Naive B cell (primary cell): ENCODE results near the gene HOXD8. TPM values are rescaled to one million over a fixed set of nuclear protein-coding genes. Genes with fewer than 3 reads are reported as not detected.

Experiments
- ATAC-seq, 2 donors: fragments of 150-1000 bp; cut with Tn5 transposase; 2 replicates each; pipeline ENCODE4 v1.10.0; 2021; ENCODE audit warnings: low read depth in 2 of 2, mild to moderate bottlenecking in 2 of 2, moderate library complexity in 2 of 2
- DNase-seq: peaks from one replicate; pipeline ENCODE4 v3.0.0; 2022
- H3K27ac Mint-ChIP-seq, 6 donors: one replicate each; pipeline ENCODE4 v1.8.0; 2020 to 2022; ENCODE audit warnings: mild to moderate bottlenecking in 6 of 6, mixed read lengths in 6 of 6, moderate library complexity in 5 of 6, inconsistent platforms in 2 of 6
- H3K27me3 Mint-ChIP-seq, 3 donors: one replicate each; pipeline ENCODE4 v1.8.0; 2021 to 2022; ENCODE audit warnings: mixed read lengths in 3 of 3, mild to moderate bottlenecking in 1 of 3
- H3K36me3 Mint-ChIP-seq, 2 donors: one replicate each; pipeline ENCODE4 v1.8.0; 2020 to 2022; ENCODE audit warnings: mixed read lengths in 2 of 2, inconsistent platforms in 1 of 2, mild to moderate bottlenecking in 1 of 2
- H3K4me1 Mint-ChIP-seq, 3 donors: one replicate each; pipeline ENCODE4 v1.8.0; 2020 to 2022; ENCODE audit warnings: mixed read lengths in 3 of 3, inconsistent platforms in 1 of 3, mild to moderate bottlenecking in 1 of 3, moderate library complexity in 1 of 3
- H3K4me3 Mint-ChIP-seq, 8 donors: one replicate each; pipeline ENCODE4 v1.8.0; 2020 to 2022; ENCODE audit warnings: mild to moderate bottlenecking in 8 of 8, mixed read lengths in 8 of 8, moderate library complexity in 8 of 8, inconsistent platforms in 2 of 8
- H3K9me3 Mint-ChIP-seq, 7 donors: one replicate each; pipeline ENCODE4 v1.8.0; 2020 to 2022; ENCODE audit warnings: mixed read lengths in 7 of 7, mild to moderate bottlenecking in 5 of 7, inconsistent platforms in 2 of 7, moderate library complexity in 1 of 7
- polyA plus RNA-seq, 6 donors: library from polyadenylated mRNA; unstranded; fragments of 300-500 nt; fragmentation: Illumina TruSeq; gene quantifications; one replicate each; pipeline ENCODE4 v1.2.3, GENCODE V29; 2021; ENCODE audit warnings: low read depth in 6 of 6

The HOXD8 gene
- polyA plus RNA-seq, 6 donors from 2014 or later: not detected

DNA sequence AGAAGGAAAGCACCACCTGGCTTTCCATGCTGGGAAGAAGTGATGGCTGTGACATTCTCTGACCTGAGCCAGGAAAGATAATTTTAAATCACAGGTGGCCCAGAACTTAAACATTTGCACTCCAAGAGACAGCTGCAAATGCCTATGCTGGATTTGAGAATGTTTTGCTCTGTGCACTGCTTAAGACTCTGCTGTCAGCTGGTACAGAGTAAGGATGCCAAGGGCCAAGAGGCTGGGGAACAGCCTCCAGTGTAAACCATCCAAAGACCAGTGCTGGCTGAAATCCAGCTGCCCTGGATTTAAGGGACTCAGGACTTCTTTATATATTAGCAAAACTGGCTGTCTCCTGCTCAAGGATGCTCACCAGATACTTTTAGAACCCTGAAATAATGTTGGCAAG lies 3.9 kb downstream of the HOXD8 start:
- Mint-ChIP-seq H3K9me3 (peaks cover 1 to 22% (median 12%) of the 10 kb centered on the region in 7 donors), H3K36me3 (peaks cover 4 to 15% of the 10 kb centered on the region in 2 donors), H3K27me3 (peaks cover 76 to 79% (median 77%) of the 10 kb centered on the region in 3 donors), H3K27ac (no peak overlapping the region), H3K4me1 (peaks cover 33 to 38% (median 36%) of the 10 kb centered on the region in 3 donors), H3K4me3 (no peak overlapping the region)
- no peak for ATAC-seq
- DNase-seq: no peak

DNA sequence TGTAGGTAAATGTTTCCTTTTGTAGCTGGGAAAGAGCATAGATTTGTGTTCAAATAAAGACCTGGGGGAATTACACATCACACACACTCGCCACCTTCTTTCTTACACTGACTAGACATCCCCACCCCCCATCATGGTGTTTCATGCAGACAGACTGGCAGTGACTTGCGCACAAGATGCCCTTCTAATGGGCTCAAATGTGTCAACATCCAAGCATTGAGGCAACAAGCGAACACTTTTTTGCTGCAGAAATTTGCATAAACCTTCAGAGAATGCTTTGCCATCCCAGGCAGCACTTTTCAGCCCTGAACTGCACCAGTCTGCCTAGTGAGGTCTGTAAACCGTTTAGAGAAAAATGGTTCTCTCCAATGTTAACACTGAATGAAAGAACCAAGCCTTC lies 4.5 kb downstream of the HOXD8 start:
- Mint-ChIP-seq H3K4me1 (peaks cover 29 to 35% (median 30%) of the 10 kb centered on the region in 3 donors), H3K27me3 (peaks cover 77 to 79% (median 78%) of the 10 kb centered on the region in 3 donors), H3K36me3 (peaks cover 4 to 21% of the 10 kb centered on the region in 2 donors), H3K27ac (no peak overlapping the region), H3K4me3 (peak overlapping the region in 2 of 8 donors; percentile 1 to 33), H3K9me3 (peaks cover 4 to 29% (median 12%) of the 10 kb centered on the region in 7 donors)
- no peak for ATAC-seq
- DNase-seq: no peak

GRCh38 chr2:176135035-176135440 lies 5.5 kb downstream of the HOXD8 start:
- Mint-ChIP-seq H3K27me3 (peaks cover 83 to 86% (median 83%) of the 10 kb centered on the region in 3 donors), H3K4me1 (peaks cover 27 to 38% (median 30%) of the 10 kb centered on the region in 3 donors), H3K4me3 (peak overlapping the region in 3 of 8 donors; percentile 52 to 78 (median 77)), H3K9me3 (peaks cover 4 to 39% (median 16%) of the 10 kb centered on the region in 7 donors), H3K27ac (no peak overlapping the region), H3K36me3 (peaks cover 4 to 26% of the 10 kb centered on the region in 2 donors)
- ATAC-seq: no peak
- DNase-seq: no peak

- ATAC-seq: no peak
- DNase-seq: no peak
- Mint-ChIP-seq H3K36me3 (peaks cover 4 to 33% of the 10 kb centered on the region in 2 donors), H3K27ac (peak overlapping the region in 1 of 6 donors; percentile 89), H3K4me1 (peaks cover 27 to 39% (median 31%) of the 10 kb centered on the region in 3 donors), H3K27me3 (peaks cover 81 to 84% (median 81%) of the 10 kb centered on the region in 3 donors), H3K9me3 (peaks cover 4 to 41% (median 19%) of the 10 kb centered on the region in 7 donors), H3K4me3 (peak overlapping the region in 6 of 8 donors; percentile 41 to 78 (median 50))
Observed at GRCh38 chr2:176136374-176137251, 7.1 kb downstream of the HOXD8 start.

DNA sequence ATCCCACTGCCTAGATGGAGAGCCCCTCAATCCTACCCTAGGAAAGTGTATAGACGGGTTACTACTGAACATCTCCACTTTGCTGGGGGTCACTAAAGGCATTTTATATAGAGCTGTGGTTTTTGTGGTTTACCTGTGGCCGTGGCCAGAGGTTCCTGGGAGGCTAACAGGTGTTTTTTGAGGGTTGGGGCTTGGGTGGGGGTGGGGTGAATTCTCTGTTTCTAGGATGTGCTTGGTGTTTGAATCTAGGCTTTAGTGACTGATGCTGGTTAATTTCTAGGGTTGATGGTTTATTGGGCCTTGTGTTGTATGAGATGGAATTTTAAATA lies 7.7 kb downstream of the HOXD8 start:
- Mint-ChIP-seq H3K4me1 (peaks cover 25 to 36% (median 29%) of the 10 kb centered on the region in 3 donors), H3K4me3 (peak overlapping the region in 3 of 8 donors; percentile 21 to 47 (median 25)), H3K27ac (no peak overlapping the region), H3K36me3 (peaks cover 3 to 35% of the 10 kb centered on the region in 2 donors), H3K27me3 (peaks cover 83 to 85% (median 84%) of the 10 kb centered on the region in 3 donors), H3K9me3 (peaks cover 4 to 40% (median 19%) of the 10 kb centered on the region in 7 donors)
- DNase-seq (no peak), ATAC-seq (no peak)

- Mint-ChIP-seq H3K27ac (peak overlapping the region in 2 of 6 donors; percentile 62 to 66), H3K4me3 (peak overlapping the region in 1 of 8 donors; percentile 25), H3K4me1 (peaks cover 19 to 30% (median 26%) of the 10 kb centered on the region in 3 donors), H3K27me3 (peaks cover 80 to 84% (median 82%) of the 10 kb centered on the region in 3 donors), H3K36me3 (peaks cover 0 to 35% of the 10 kb centered on the region in 2 donors), H3K9me3 (peaks cover 4 to 36% (median 17%) of the 10 kb centered on the region in 7 donors)
- ATAC-seq (no peak), DNase-seq (no peak)
Observed at GRCh38 chr2:176137906-176138305, 8.4 kb downstream of the HOXD8 start.

DNA sequence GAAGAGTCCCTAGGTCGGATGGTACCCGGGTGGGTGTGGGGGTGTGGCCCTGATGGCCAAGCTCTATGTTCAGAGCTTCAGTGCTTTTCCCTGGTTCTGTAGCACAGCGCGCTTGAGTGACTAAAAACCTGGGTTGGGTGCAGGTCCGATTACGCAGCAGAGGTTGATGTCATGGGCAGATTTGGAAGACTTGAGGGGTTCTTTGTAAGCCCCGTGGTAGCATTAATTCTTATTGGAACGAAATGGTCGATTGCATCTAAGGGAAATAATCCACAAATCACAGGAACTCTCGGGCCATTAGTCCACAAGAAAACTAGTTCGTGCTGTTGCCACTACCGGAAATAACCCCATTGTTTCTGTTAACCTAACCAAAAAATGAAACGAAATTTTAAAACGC lies 9.0 kb downstream of the HOXD8 start:
- Mint-ChIP-seq H3K4me1 (peaks cover 16 to 28% (median 26%) of the 10 kb centered on the region in 3 donors), H3K4me3 (peak overlapping the region in 6 of 8 donors; percentile 23 to 48 (median 30)), H3K27ac (peak overlapping the region in 3 of 6 donors; percentile 49 to 95 (median 62)), H3K9me3 (peaks cover 4 to 36% (median 15%) of the 10 kb centered on the region in 7 donors), H3K27me3 (peaks cover 80 to 86% (median 84%) of the 10 kb centered on the region in 3 donors), H3K36me3 (peaks cover 0 to 35% of the 10 kb centered on the region in 2 donors)
- DNase-seq: no peak
- no peak for ATAC-seq

DNA sequence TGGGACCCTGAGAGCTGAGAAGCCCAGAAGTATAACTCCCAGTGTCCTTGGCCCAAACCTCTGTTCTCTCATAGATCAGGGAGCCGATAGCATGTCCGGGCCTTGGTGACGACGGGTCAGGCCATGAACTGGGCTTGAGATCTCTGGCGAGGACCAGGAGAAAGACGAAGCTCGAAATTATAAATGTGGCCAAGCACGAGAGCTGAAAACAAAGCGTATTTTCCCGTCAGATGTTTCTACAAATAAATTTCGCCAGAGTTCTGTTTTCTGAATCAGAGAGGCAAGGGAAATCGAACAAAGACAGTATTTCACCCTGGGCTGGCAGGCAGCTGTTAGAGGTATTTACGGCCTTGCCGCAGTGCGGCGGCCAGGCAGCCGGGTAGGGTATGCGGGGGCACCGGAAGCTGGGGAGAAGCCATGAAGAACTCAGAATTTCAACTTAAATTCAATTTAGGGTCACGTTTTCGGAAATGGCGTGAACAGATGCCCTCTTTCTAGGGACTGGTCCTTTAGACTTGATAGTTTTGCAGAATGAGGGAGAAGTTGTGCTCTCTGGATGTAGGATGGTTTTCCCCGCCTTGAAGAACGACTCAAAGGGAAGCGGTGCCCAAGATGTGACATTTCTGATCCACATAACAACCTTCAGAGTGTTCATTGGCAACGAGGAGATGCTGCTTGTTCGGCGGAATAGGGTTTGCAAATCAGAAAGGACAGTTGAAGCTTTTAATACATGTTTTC lies 9.6 kb downstream of the HOXD8 start:
- Mint-ChIP-seq H3K36me3 (peaks cover 0 to 35% of the 10 kb centered on the region in 2 donors), H3K4me1 (peaks cover 16 to 28% (median 26%) of the 10 kb centered on the region in 3 donors), H3K27ac (peak overlapping the region in 3 of 6 donors; percentile 44 to 95 (median 62)), H3K27me3 (peaks cover 79 to 86% (median 84%) of the 10 kb centered on the region in 3 donors), H3K4me3 (peak overlapping the region in 5 of 8 donors; percentile 23 to 57 (median 42)), H3K9me3 (peaks cover 4 to 32% (median 16%) of the 10 kb centered on the region in 7 donors)
- no peak for ATAC-seq
- DNase-seq: no peak

DNA sequence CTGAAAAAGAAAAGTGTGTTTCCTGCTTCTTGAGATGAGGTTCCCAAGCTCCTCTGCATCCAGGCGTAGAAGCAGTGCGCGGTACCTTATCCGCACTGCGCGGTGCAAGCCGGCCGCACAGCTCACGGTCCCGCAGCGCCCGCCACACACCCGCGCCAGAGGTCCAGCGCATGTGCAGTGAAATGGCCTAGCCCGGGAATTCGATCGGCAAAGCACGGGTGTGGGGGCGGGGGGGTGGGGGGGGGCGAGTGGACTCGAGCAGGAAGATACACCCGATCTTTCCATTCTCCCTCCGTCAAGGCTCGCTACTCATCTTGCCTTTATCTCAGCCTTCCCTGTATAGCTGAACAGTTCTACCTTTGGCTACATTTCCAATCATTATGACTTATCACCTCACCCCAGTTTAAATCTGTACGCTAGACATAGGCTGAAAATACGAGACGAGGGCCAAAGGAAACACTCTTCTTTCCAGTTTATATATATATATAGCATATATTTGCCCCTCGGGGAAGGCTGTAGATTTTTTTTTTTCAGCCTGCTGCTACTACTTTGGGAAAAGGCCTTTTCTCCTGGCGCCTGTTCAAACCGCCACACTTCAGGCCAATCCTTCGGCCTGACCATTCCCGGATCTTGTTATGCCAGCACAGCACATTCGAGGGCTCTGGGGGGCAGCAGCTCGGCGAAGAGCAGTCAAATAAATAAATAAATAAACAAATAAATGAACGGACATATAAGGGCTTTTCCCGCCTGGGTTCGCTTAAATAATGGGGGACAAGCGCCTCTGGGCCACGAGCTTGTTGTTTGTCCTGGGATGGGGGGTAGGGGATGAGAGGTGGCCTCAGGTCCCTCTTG lies 10.4 kb downstream of the HOXD8 start:
- DNase-seq (no peak), ATAC-seq (no peak)
- peaks cover 77 to 88% (median 86%) of the 10 kb centered on the region in 3 donors for H3K27me3 Mint-ChIP-seq
- peaks cover 0 to 35% of the 10 kb centered on the region in 2 donors for H3K36me3 Mint-ChIP-seq
- peak overlapping the region in 3 of 8 donors; percentile 16 to 70 (median 47) for H3K4me3 Mint-ChIP-seq
- H3K9me3 Mint-ChIP-seq: peaks cover 4 to 37% (median 16%) of the 10 kb centered on the region in 7 donors
- peak overlapping the region in 1 of 6 donors; percentile 95 for H3K27ac Mint-ChIP-seq
- H3K4me1 Mint-ChIP-seq: peaks cover 16 to 28% (median 26%) of the 10 kb centered on the region in 3 donors

GRCh38 chr2:176140513-176141317 lies 11.2 kb downstream of the HOXD8 start:
- peak; percentile 60 to 63 for ATAC-seq
- Mint-ChIP-seq H3K36me3 (peaks cover 0 to 28% of the 10 kb centered on the region in 2 donors), H3K27me3 (peaks cover 77 to 88% (median 86%) of the 10 kb centered on the region in 3 donors), H3K4me3 (peak overlapping the region in 6 of 8 donors; percentile 16 to 69 (median 22)), H3K27ac (peak overlapping the region in 3 of 6 donors; percentile 9 to 84 (median 71)), H3K4me1 (peaks cover 14 to 26% (median 21%) of the 10 kb centered on the region in 3 donors), H3K9me3 (peaks cover 4 to 39% (median 16%) of the 10 kb centered on the region in 7 donors)
- no peak for DNase-seq

DNA sequence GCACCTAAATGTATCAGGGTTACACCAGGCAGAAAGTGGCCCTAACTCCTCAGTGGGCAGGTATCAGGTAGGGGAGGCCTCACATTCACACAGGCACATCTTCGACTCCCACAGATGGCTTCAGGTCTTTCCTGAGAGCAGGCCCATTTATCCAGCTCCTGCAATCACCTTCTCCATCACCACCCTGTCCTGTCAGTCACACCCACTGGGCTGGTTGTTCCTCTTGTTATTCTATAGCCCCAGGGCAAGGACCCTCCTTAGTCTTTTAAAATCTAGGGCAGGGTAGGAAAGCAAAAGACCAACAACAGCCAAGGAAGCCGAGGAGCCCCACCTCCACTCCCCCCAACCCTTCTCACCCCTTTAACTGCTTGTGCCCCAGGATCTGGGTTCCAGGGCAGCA lies 12.8 kb downstream of the HOXD8 start:
- Mint-ChIP-seq H3K9me3 (peaks cover 4 to 39% (median 14%) of the 10 kb centered on the region in 7 donors), H3K36me3 (peaks cover 0 to 23% of the 10 kb centered on the region in 2 donors), H3K27ac (no peak overlapping the region), H3K27me3 (peaks cover 82 to 91% (median 89%) of the 10 kb centered on the region in 3 donors), H3K4me3 (no peak overlapping the region), H3K4me1 (peaks cover 9 to 16% (median 15%) of the 10 kb centered on the region in 3 donors)
- DNase-seq (no peak), ATAC-seq (no peak)
